HT1080 (cell line): ENCODE measurements around the gene DPP10. TPM values are rescaled to one million over a fixed set of nuclear protein-coding genes. Genes with fewer than 3 reads are reported as not detected.

ENCODE experiments used
- DNase-seq: peaks from one replicate; pipeline ENCODE4 v3.0.0-alpha.2; 2015; ENCODE audit warnings: low read depth
- total RNA-seq: library from RNA; depleted of rRNA; stranded (reverse); fragments of >200 nt; shearing (Covaris generic); gene quantifications from 2 replicates; pipeline ENCODE4 v1.2.3, GENCODE V29; 2014

The DPP10 gene
- total RNA-seq, 1 experiment from 2014 or later, result not detected

- no peak for DNase-seq
Measured at GRCh38 chr2:114580691-114581090, 138.2 kb downstream of the DPP10 start.

- no peak for DNase-seq
Measured at GRCh38 chr2:114598329-114598728, 155.9 kb downstream of the DPP10 start.

GRCh38 chr2:114609203-114609602, 166.8 kb downstream of the DPP10 start:
- DNase-seq, result no peak

- DNase-seq, result no peak
Measured at GRCh38 chr2:114609801-114610200, 167.4 kb downstream of the DPP10 start.

GRCh38 chr2:114610677-114611076, 168.2 kb downstream of the DPP10 start:
- no peak for DNase-seq

GRCh38 chr2:114614592-114614991, 172.2 kb downstream of the DPP10 start:
- no peak for DNase-seq

- DNase-seq, result no peak
Measured at GRCh38 chr2:114628481-114628880, 186.0 kb downstream of the DPP10 start.

GRCh38 chr2:114631146-114631545, 188.7 kb downstream of the DPP10 start:
- DNase-seq, result no peak

- no peak for DNase-seq
Measured at GRCh38 chr2:114642166-114642770, 199.8 kb downstream of the DPP10 start.

GRCh38 chr2:114642988-114643553, 200.6 kb downstream of the DPP10 start:
- no peak for DNase-seq

GRCh38 chr2:114651933-114652332, 209.5 kb downstream of the DPP10 start:
- DNase-seq, result no peak

- no peak for DNase-seq
Measured at GRCh38 chr2:114659880-114660279, 217.4 kb downstream of the DPP10 start.

GRCh38 chr2:114661971-114662939, 219.8 kb downstream of the DPP10 start:
- no peak for DNase-seq

- DNase-seq, result no peak
Measured at GRCh38 chr2:114668415-114668814, 226.0 kb downstream of the DPP10 start.

- DNase-seq, result no peak
Measured at GRCh38 chr2:114683251-114683650, 240.8 kb downstream of the DPP10 start.

- DNase-seq, result no peak
Measured at GRCh38 chr2:114684403-114684802, 242.0 kb downstream of the DPP10 start.

- DNase-seq, result no peak
Measured at GRCh38 chr2:114685102-114685501, 242.7 kb downstream of the DPP10 start.

- no peak for DNase-seq
Measured at GRCh38 chr2:114688241-114688640, 245.8 kb downstream of the DPP10 start.

GRCh38 chr2:114698520-114698919, 256.1 kb downstream of the DPP10 start:
- no peak for DNase-seq

- DNase-seq, result no peak
Measured at GRCh38 chr2:114699423-114699944, 257.0 kb downstream of the DPP10 start.

GRCh38 chr2:114700440-114700839, 258.0 kb downstream of the DPP10 start:
- peak; percentile 2 for DNase-seq
